GM10248 (cell line): ENCODE measurements around the gene ZCCHC7.
A peak's percentile ranks its signal among the peaks of the same experiment; 100 is the strongest.

Experiments
- CTCF ChIA-PET: fragments of 300-600 bp; sonication (Branson Sonifier 250); formaldehyde crosslinking; extraction: SDS; loops from one replicate; lab custom pipeline; 2021; ENCODE audit warnings: antibody characterized with exemption; lab: Yijun Ruan, JAX
- POLR2A ChIA-PET: fragments of 350-650 bp; sonication (Branson Sonifier 250); formaldehyde crosslinking; extraction: SDS; loops from one replicate; lab custom pipeline; 2020; ENCODE audit warnings: antibody characterized with exemption; lab: Yijun Ruan, JAX
- DNase-seq: peaks from one replicate; pipeline ENCODE4 v3.0.0; 2012; ENCODE audit errors: extremely low spot score
- CTCF ChIP-seq: IDR thresholded peaks from 2 replicates; pipeline ENCODE4 v1.5.1; 2012; ENCODE audit warnings: mild to moderate bottlenecking, low read depth; ENCODE audit errors: extremely low read depth, missing control alignments, control extremely low read depth

ZCCHC7 gene

GRCh38 chr9:37382161-37382981, 262.0 kb downstream of the ZCCHC7 start:
- ChIA-PET POLR2A (interaction anchor here (0.8 to 1.0 kb wide), 2 partner anchors 11 to 28 kb away, joined by 3 to 5 read pairs; no protein-coding TSS in a partner anchor), CTCF (interaction anchor here (1.2 to 21.5 kb wide), 5 partner anchors 9 to 40 kb away, joined by 3 to 359 read pairs (median 13); partner anchors contain the start of gene GRHPR)
- no peak for TF ChIP-seq CTCF
- DNase-seq, result peak; percentile 59

GRCh38 chr9:37382982-37383357, 262.6 kb downstream of the ZCCHC7 start:
- TF ChIP-seq CTCF, result no peak
- CTCF ChIA-PET, result interaction anchor here (1.2 to 21.5 kb wide), 5 partner anchors 8 to 39 kb away, joined by 3 to 359 read pairs (median 13); partner anchors contain the start of gene GRHPR
- POLR2A ChIA-PET, result interaction anchor here (0.8 to 1.0 kb wide), 2 partner anchors 12 to 28 kb away, joined by 3 to 5 read pairs; no protein-coding TSS in a partner anchor
- no peak for DNase-seq

- POLR2A ChIA-PET, result interaction anchor here (0.8 kb wide), 1 partner anchor 27 kb away, joined by 3 read pairs; no protein-coding TSS in a partner anchor
These were observed 263.0 kb downstream of the ZCCHC7 start for GRCh38 chr9:37383393-37383792.

GRCh38 chr9:37383876-37384746, 263.7 kb downstream of the ZCCHC7 start:
- no peak for TF ChIP-seq CTCF
- POLR2A ChIA-PET, result no interaction called here
- CTCF ChIA-PET, result interaction anchor here (1.4 to 21.5 kb wide), 5 partner anchors 7 to 38 kb away, joined by 3 to 359 read pairs (median 25); no protein-coding TSS in a partner anchor

More at GRCh38 chr9:37383393-37383792, 263.0 kb downstream of the ZCCHC7 start:
- CTCF ChIA-PET, result interaction anchor here (1.2 to 21.5 kb wide), 5 partner anchors 8 to 25 kb away, joined by 7 to 359 read pairs (median 25); no protein-coding TSS in a partner anchor
- no peak for TF ChIP-seq CTCF
- DNase-seq, result no peak

GRCh38 chr9:37385286-37385685, 264.9 kb downstream of the ZCCHC7 start:
- TF ChIP-seq CTCF, result no peak
- no peak for DNase-seq
- ChIA-PET CTCF (interaction anchor here (1.4 to 21.5 kb wide), 4 partner anchors 9 to 39 kb away, joined by 3 to 359 read pairs (median 51); no protein-coding TSS in a partner anchor), POLR2A (interaction anchor here (0.6 kb wide), 1 partner anchor 248 kb away, joined by 3 read pairs; no protein-coding TSS in a partner anchor)

More at GRCh38 chr9:37383876-37384746, 263.7 kb downstream of the ZCCHC7 start:
- DNase-seq, result no peak
